ENCODE results near the gene KLF16. TPM values are rescaled to one million over a fixed set of nuclear protein-coding genes. Genes with fewer than 3 reads are reported as not detected.

Gene KLF16
- total RNA-seq, 1 donor from 2014 or later, result 5.6 TPM

- peak in 1 of 2 donors; percentile 44 for DNase-seq (ENCODE audit: low read depth in 2 of 2)
Measured at GRCh38 chr19:1868971-1869370, 5.6 kb upstream of the KLF16 start.

DNA sequence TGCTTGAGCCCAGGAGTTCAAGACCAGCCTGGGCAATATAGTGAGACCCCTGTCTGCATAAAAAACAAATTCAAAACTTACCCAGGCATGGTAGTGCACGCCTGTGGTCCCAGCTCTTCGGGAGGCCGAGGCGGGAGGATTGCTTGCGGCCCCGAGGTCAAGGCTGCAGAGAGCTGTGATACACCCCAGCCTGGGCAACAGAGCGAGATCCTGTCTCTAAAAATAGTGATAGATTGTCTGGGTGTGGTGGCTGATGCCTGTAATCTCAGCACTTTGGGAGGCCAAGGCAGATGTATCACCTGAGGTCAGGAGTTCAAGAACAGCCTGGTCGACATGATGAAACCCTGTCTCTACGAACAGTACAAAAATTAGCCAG lies 4.0 kb upstream of the KLF16 start:
- no peak for DNase-seq (ENCODE audit: low read depth in 2 of 2)

- DNase-seq (ENCODE audit: low read depth in 2 of 2), result no peak
Measured at GRCh38 chr19:1866693-1867348, 3.4 kb upstream of the KLF16 start.

DNA sequence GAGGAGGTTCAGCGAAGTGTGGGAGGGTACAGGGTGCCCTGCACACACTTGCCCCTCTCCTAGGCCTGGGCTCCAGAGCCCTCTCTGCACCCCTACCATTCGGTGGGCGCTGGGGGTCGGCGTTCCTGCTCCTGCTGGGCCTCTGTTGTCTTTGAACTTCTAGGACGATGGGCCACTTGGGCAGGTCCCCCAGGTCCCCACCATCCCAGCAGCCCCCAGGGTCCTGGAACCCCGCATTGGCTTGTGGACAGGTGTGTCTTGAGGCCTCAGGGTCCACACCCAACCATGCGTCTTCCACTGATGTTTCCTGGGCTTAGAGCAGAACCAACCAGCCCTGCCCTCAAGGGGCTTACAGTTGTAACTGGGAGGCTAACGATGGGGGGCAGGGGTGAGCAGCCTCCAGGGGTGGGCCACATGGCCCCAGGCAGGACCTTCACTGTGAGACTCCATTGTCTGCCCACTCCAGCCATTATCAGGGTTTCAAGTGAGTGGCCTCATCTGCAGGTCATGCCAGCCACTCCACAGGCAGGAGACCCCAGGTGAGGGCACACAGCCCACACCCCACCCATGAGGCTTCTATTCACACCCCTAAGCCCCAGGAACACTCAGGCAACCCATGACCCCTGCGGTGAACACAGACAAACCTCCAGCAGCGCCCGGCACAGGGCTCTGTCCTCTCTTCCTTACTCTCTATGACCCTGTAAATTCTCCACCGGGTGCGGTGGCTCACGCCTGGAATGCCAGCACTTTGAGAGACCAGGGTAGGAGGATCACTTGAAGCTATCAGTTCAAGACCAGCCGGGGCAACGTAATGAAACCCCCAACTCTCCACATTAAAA lies 2.0 kb upstream of the KLF16 start:
- no peak for DNase-seq (ENCODE audit: low read depth in 2 of 2)

GRCh38 chr19:1864480-1865171 lies 1.2 kb upstream of the KLF16 start:
- DNase-seq (ENCODE audit: low read depth in 2 of 2), result peak; percentile 73 to 78

- peak; percentile 94 to 95 for DNase-seq (ENCODE audit: low read depth in 2 of 2)
Measured at GRCh38 chr19:1863638-1864479, 480 bp upstream of the KLF16 start.

DNA sequence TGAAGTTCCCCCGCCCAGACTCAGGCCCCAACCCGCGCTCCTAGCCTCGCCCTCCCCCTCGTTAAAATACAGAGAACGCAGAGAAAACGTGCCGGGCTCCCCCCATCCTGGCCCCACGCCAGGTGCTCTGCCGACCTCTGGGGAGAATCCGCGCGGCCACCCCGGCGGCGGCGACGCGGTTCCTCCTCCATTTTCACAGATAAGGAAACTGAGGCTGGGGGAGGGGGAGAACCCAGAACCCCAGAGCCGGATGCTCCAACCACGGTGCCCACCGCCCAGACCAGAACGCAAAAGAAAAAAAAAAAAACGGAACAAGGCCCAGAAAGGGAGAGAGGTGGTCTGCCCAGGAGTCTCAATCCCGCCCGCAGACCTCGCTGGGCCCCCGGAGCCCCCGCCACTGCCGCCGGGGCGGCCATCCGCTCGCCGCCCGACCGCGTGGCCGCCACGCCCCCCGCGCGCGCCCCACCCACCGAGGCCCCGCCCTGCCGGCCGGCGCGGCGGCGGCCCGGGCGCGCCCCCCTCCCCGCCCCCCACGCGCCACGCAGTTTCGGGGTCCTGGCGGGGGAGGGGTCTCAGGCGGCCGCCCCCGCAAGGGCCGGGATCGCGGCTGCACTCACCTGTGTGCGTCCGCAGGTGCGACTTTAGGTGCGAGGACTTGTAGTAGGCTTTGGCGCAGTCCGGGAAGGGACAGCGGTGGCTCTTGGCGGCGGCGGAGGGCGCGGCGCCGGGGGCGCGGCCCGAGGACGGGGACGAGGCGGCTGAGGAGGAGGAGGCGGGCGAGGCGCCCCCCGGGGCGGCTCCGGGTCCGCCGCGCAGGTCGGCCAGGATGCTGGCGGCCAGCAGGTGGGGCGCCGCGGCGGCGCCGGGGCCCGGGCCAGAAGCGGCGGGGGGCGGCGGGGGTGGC lies 703 bp downstream of the KLF16 start:
- peak; percentile 37 to 46 for DNase-seq (ENCODE audit: low read depth in 2 of 2)

GRCh38 chr19:1862068-1862423 lies 1.3 kb downstream of the KLF16 start:
- DNase-seq (ENCODE audit: low read depth in 2 of 2), result no peak

DNA sequence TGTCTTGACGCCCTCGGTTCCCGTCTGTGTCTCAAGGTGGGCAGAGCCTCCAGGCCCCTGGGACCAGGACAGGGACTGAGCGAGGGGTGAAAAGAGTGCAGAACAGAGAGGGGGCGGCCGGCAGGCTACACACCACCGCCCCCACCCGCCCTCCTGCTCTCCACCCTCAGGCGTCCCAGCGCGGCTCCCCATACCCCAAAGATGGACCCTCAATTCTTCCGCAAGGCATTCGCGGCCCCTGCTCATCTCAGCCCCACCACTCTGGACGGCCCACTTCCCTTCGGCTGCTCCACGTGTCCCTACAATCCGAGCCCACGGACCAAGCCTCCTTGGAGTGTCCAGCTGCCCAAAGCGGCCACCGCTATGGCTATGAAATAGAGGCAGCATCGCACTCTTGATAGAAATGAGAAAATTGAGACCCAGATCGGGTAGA lies 1.8 kb downstream of the KLF16 start:
- peak in 1 of 2 donors; percentile 46 for DNase-seq (ENCODE audit: low read depth in 2 of 2)

DNA sequence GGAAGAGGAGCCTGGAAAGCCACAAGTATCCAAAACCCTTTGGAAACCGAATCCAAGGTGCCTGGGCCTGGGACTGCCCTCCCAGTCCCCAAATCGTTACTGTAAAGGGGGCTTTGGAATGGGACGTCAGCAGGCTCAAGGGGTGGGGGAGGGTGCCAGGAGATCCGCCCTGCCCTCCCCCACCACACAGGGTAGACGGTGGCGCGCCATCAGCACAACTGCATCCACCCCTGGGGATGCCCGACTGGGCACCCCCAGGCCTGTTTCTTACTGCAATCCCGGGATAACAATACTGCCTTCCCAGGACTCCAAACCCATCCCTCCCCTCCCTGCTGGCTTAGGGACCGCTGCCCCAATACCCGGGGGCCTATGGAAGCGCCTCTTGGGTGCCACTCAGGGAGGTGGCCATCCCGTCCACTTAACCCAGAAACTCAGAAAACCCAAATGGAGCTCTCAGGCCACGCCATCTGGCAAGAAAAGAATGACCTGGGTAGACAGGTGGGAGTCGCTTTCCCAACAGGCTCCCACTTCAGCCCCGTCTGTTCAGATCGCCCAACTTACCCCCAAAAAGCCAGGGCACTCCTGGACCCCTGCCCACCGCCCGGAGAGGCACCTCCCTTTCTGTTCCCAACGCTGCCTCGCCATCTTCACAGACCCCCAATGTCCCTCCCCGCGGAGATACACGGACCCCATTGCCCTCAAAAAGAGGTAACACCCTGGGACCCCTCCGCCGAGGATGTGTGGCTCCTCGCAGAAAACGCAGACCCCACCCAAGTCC lies 2.4 kb downstream of the KLF16 start:
- no peak for DNase-seq (ENCODE audit: low read depth in 2 of 2)

DNA sequence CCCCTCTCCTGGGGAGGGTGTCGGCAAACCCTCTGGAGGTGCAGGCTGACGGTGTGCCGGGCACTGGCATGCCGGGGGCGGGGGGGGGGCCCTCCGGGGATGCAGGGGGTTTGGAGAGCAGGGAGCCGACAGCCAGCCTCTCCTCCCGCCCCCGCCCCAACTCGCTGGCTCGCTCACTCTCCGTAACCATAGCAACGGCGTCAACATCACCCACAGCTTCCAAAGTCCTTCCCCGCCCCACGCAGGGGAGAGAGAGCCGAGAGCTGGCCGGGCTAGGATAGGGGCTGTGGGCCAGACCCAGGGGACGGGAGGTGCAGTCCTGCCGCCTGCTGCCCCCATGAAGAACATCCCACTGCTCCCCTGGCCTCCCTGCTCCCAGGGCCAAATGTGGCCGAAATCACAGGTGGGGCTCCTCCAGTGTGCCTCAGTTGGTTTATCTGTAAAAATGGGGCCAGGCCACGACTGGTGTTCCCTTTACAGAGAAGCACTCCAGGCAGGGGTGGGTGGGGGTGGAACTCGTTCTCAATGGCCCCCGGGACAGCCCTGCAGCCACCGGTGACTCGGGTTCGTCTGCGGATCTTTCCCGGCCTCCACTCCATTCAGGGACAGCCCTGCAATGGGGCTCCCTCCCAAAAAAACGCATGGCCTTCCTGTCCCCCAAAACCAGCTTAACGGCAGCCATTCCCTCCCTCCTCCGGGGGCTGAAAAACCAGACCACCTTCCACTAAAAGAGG lies 3.2 kb downstream of the KLF16 start:
- peak; percentile 71 to 82 for DNase-seq (ENCODE audit: low read depth in 2 of 2)

DNA sequence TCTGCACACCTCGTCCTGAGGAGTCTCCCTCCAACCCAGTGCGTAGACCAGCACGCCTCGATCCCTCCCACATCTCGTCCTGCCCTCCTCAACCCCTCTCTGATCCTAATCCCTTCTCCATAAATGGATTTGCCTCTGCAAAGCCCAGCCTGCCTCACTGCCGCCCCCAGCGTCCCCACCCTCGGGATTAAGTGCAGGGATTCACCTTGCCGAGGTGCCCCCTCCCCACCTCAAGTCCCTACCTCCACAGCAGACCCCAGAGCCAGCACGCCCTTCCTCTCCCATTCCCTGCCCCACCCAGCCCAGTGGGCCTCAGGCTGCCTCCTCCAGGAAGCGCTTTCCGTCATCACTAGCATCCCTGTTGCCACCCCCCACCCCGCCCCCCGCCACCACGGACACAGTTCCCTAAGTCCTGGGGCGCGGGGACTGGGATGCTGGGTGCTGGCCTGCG lies 4.0 kb downstream of the KLF16 start:
- no peak for DNase-seq (ENCODE audit: low read depth in 2 of 2)

DNA sequence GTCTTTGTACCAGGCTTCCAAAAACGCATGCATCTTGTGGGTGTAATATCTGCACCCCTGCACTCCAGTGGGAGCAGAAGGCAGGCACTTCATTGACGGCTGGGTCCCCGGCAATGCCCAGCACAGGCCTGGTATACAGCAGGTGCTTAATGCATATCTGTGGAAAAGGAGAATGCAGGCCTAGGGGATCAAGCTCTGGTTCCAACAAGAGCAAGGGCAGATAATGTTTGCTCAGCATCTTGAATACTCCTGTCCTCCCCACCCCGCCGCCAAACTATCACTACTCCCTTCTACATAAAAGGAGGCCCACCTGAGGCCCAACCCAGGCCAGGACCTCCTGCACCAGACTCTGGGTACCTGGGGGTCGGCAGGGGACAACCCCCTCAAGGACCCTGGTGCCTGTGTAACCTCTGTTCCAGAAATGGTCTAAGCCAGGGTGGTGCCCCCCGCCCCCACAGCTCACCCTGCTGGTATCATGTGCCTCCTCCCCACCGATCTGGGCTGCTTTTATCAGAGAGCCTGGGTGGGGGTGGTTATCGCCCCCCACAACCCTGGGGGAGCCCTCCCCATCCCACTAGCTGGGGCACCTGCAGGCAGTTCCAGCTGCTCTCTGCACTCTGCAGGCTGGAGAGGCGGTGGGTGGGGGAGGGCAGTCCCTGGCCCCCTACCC lies 4.8 kb downstream of the KLF16 start:
- no peak for DNase-seq (ENCODE audit: low read depth in 2 of 2)

DNA sequence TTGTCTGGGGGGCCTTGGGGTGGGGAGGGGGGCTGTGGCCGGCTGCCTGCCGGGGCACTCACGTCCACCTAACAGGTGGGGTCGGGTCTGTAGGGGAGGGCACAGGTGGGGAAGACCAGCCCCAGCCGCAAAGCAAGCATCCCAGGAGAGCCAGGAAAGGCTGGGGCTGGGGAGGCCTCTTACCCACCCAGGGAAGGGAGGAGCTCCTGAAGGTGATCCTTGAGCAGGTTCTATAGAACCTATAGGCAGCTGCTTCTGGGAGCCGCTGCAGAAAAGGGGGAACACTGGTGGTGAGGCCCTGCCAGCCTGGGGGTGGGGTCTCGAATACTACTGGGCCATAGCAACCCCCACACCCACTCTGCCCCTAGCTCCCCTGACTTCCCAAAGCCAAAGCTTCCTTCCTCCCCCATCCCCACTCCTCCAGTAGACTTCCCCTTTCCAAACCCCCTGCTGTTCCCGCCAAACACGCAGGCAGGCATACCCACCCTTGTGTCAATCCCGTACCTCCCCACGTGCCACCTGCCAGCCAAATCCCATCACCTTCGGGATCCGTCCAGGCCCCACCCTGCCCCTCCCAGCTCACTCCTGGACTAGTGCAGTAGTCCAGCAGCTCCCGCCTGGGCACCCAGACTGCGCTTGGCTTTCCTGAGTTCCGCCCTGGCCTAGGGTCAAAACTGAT lies 5.6 kb downstream of the KLF16 start:
- DNase-seq (ENCODE audit: low read depth in 2 of 2), result no peak

GRCh38 chr19:1856698-1857603 lies 6.4 kb downstream of the KLF16 start:
- DNase-seq (ENCODE audit: low read depth in 2 of 2), result peak; percentile 62 to 81

DNA sequence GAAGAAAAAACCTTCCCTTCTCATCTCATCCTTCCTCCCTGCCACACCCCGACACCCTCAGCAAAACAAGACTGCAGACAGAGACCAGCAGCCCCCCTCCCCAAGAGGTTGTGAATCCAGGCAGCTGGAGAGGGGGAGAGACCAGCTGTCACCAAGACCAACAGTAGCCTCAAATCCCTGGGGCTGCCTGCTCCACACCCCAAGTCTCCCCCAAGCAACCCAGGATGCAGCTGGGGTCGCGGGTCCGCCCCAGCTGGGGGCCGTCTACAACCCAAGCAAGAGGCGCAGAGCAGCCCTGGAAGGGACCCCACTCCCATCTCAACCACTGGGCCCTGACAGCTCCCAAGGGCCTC lies 7.1 kb downstream of the KLF16 start:
- DNase-seq (ENCODE audit: low read depth in 2 of 2), result no peak

GRCh38 chr19:1855828-1856255 lies 7.5 kb downstream of the KLF16 start:
- DNase-seq (ENCODE audit: low read depth in 2 of 2), result no peak
